HCT116 (cell line): ENCODE data around the gene CEP112.

ENCODE experiments used
- CTCF ChIP-seq, 3 experiments: fragments of 200-600 bp in 1 of 3; sonication (generic) in 1 of 3; IDR thresholded peaks in 2 of 3; conservative IDR thresholded peaks in 1 of 3; 2 replicates each; pipeline ENCODE4 v1.5.1; 2012 to 2017; ENCODE audit warnings: low read depth in 2 of 3, low read length in 2 of 3, antibody characterized with exemption in 1 of 3, borderline replicate concordance in 1 of 3, control low read depth in 1 of 3, mild to moderate bottlenecking in 1 of 3, mixed read lengths in 1 of 3, mixed run types in 1 of 3, moderate library complexity in 1 of 3; ENCODE audit not compliant: insufficient read depth in 1 of 3
- EZH2 ChIP-seq: fragments of 200-600 bp; sonication (generic); IDR thresholded peaks from 2 replicates; pipeline ENCODE4 v1.6.1; 2017; ENCODE audit warnings: antibody characterized with exemption, mixed run types
- JUND ChIP-seq: IDR thresholded peaks from 2 replicates; pipeline ENCODE4 v1.6.1; 2012
- POLR2A ChIP-seq: IDR thresholded peaks from 2 replicates; pipeline ENCODE4 v1.7.0; 2011; ENCODE audit warnings: borderline replicate concordance; ENCODE audit not compliant: insufficient read depth, insufficient read length; ENCODE audit errors: extremely low read depth
- RAD21 ChIP-seq: IDR thresholded peaks from 2 replicates; pipeline ENCODE4 v1.6.1; 2012; ENCODE audit warnings: low read depth, mild to moderate bottlenecking
- YY1 ChIP-seq: IDR thresholded peaks from 2 replicates; pipeline ENCODE4 v1.6.1; 2011; ENCODE audit warnings: low read length, low read depth, moderate library complexity, mild to moderate bottlenecking; ENCODE audit not compliant: insufficient replicate concordance; ENCODE audit errors: extremely low read depth
- TF ChIP-seq, protein P1 (sequence below): IDR thresholded peaks from 2 replicates; pipeline ENCODE4 v1.6.1; 2011; ENCODE audit warnings: mild to moderate bottlenecking, low read length, moderate library complexity; ENCODE audit not compliant: insufficient replicate concordance; ENCODE audit errors: extremely low read depth

GRCh38 chr17:65679165-65679845 lies 512.6 kb downstream of the CEP112 start:
- TF ChIP-seq YY1 (no peak), CTCF (IDR thresholded peaks at IDR 0.05 in 2 of 3, conservative IDR thresholded peaks at IDR 0.05 in 1 of 3; ENCODE audit: borderline replicate concordance in 1 of 3, insufficient read depth in 1 of 3, low read depth in 2 of 3, low read length in 2 of 3) (no peak), EZH2 (no peak), JUND (no peak), POLR2A (no peak), RAD21 (no peak)
- TF ChIP-seq, protein P1, sequence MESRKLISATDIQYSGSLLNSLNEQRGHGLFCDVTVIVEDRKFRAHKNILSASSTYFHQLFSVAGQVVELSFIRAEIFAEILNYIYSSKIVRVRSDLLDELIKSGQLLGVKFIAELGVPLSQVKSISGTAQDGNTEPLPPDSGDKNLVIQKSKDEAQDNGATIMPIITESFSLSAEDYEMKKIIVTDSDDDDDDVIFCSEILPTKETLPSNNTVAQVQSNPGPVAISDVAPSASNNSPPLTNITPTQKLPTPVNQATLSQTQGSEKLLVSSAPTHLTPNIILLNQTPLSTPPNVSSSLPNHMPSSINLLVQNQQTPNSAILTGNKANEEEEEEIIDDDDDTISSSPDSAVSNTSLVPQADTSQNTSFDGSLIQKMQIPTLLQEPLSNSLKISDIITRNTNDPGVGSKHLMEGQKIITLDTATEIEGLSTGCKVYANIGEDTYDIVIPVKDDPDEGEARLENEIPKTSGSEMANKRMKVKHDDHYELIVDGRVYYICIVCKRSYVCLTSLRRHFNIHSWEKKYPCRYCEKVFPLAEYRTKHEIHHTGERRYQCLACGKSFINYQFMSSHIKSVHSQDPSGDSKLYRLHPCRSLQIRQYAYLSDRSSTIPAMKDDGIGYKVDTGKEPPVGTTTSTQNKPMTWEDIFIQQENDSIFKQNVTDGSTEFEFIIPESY = no peak
